Endothelial cell of umbilical vein (primary cell): ENCODE results near the gene LRRC47. TPM values are rescaled to one million over a fixed set of nuclear protein-coding genes. Genes with fewer than 3 reads are reported as not detected.

Experiments used
- BruUV-seq: library from RNA; stranded (reverse); fragments of 400-500 nt; replicated peaks from 2 replicates; lab custom pipeline; 2021; lab: Mats Ljungman, UMichigan
- CTCF ChIA-PET: fragments of 300-600, 350-600 bp; sonication (Branson Sonifier 250); formaldehyde crosslinking; loops from one replicate; lab custom pipeline; 2021; ENCODE audit warnings: antibody characterized with exemption, inconsistent platforms; lab: Charles Lee
- POLR2A ChIA-PET: fragments of 300-600, 350-600 bp; sonication (Branson Sonifier 250); formaldehyde crosslinking; loops from one replicate; lab custom pipeline; 2021; ENCODE audit warnings: antibody characterized with exemption, inconsistent platforms; lab: Charles Lee
- DNase-seq: peaks from one replicate; pipeline ENCODE4 v3.0.0-alpha.2; 2011; ENCODE audit warnings: low read depth, low spot score
- FAIRE-seq: peaks from 2 replicates; lab custom pipeline; 2011; peaks lifted over from hg19 to GRCh38; lab: Jason Lieb, UNC
- H2AFZ ChIP-seq: 2 replicates; pipeline ENCODE4 v1.6.0; 2012; ENCODE audit warnings: low read depth, low read length, control low read depth, inconsistent platforms
- H3K27ac ChIP-seq: 2 replicates; pipeline ENCODE4 v1.5.1; 2011; ENCODE audit warnings: low read depth, mild to moderate bottlenecking, control low read depth, low read length, moderate library complexity; ENCODE audit not compliant: insufficient read depth
- H3K27me3 ChIP-seq, 2 experiments: 2 replicates each; pipeline versions ENCODE4 v1.6.0 to v1.6.1; 2011; ENCODE audit warnings: low read length in 2 of 2, mixed read lengths in 1 of 2; ENCODE audit not compliant: control insufficient read depth in 2 of 2, insufficient read depth in 2 of 2
- H3K36me3 ChIP-seq, 2 experiments: 2 replicates in 1 of 2; 3 replicates in 1 of 2; pipeline ENCODE4 v1.5.1; 2011; ENCODE audit warnings: low read length in 2 of 2, mild to moderate bottlenecking in 1 of 2, moderate library complexity in 1 of 2; ENCODE audit not compliant: control insufficient read depth in 2 of 2, insufficient read depth in 2 of 2; ENCODE audit errors: extremely low read depth in 1 of 2
- H3K4me1 ChIP-seq: 3 replicates; pipeline ENCODE4 v1.5.1; 2011; ENCODE audit warnings: mild to moderate bottlenecking, low read length; ENCODE audit not compliant: control insufficient read depth, insufficient read depth; ENCODE audit errors: extremely low read depth
- H3K4me2 ChIP-seq: 2 replicates; pipeline ENCODE4 v1.6.1; 2011; ENCODE audit warnings: low read length, control low read depth, mixed read lengths; ENCODE audit not compliant: insufficient read depth
- H3K4me3 ChIP-seq, 3 experiments: fragments of 200-600 bp in 1 of 3; sonication (generic), shearing (Covaris generic) in 1 of 3; replicated peaks in 1 of 3; 2 replicates each; pipeline ENCODE4 v1.5.1; 2011 to 2016; ENCODE audit warnings: control low read depth in 3 of 3, low read length in 3 of 3, mild to moderate bottlenecking in 2 of 3, inconsistent platforms in 1 of 3, low read depth in 1 of 3, moderate library complexity in 1 of 3; ENCODE audit not compliant: insufficient read depth in 1 of 3
- H3K79me2 ChIP-seq: 2 replicates; pipeline ENCODE4 v1.6.0; 2012; ENCODE audit warnings: low read length, inconsistent platforms; ENCODE audit not compliant: control insufficient read depth, insufficient read depth
- H3K9ac ChIP-seq: replicated peaks from 2 replicates; pipeline ENCODE3; 2011; ENCODE audit warnings: low read length, control low read depth; ENCODE audit not compliant: insufficient read depth; ENCODE audit errors: extremely low read depth
- H3K9me1 ChIP-seq: replicated peaks from 3 replicates; pipeline ENCODE4 v1.6.0; 2011; ENCODE audit warnings: mild to moderate bottlenecking, low read length; ENCODE audit not compliant: control insufficient read depth, insufficient read depth; ENCODE audit errors: extremely low read depth
- H3K9me3 ChIP-seq: replicated peaks from 2 replicates; pipeline ENCODE4 v1.5.1; 2012; ENCODE audit warnings: low read length, inconsistent platforms; ENCODE audit not compliant: control insufficient read depth, insufficient read depth
- H4K20me1 ChIP-seq: replicated peaks from 2 replicates; pipeline ENCODE3; 2011; ENCODE audit warnings: mild to moderate bottlenecking, low read length; ENCODE audit not compliant: control insufficient read depth, insufficient read depth; ENCODE audit errors: extremely low read depth
- EZH2 ChIP-seq: IDR thresholded peaks from 2 replicates; pipeline ENCODE4 v1.6.1; 2012; ENCODE audit warnings: borderline replicate concordance, low read depth, mild to moderate bottlenecking, moderate library complexity, low read length, inconsistent platforms; ENCODE audit not compliant: severe bottlenecking
- FOS ChIP-seq: IDR thresholded peaks from 2 replicates; pipeline ENCODE4 v1.6.1; 2011; ENCODE audit warnings: mild to moderate bottlenecking, low read length, moderate library complexity, borderline replicate concordance; ENCODE audit not compliant: insufficient read depth
- GATA2 ChIP-seq: IDR thresholded peaks from 2 replicates; pipeline ENCODE4 v1.7.0; 2011; ENCODE audit warnings: low read depth, mild to moderate bottlenecking, moderate library complexity, mixed read lengths, low read length; ENCODE audit not compliant: insufficient read length, insufficient read depth
- JUN ChIP-seq: IDR thresholded peaks from 2 replicates; pipeline ENCODE4 v1.6.1; 2011; ENCODE audit warnings: borderline replicate concordance, low read depth; ENCODE audit not compliant: insufficient read length, insufficient read depth
- MYC ChIP-seq: IDR thresholded peaks from one replicate; pipeline ENCODE4 v1.6.1; 2011; ENCODE audit warnings: mild to moderate bottlenecking, low read depth, low read length
- POLR2A ChIP-seq: IDR thresholded peaks from 2 replicates; pipeline ENCODE4 v1.6.1; 2012; ENCODE audit warnings: low read depth, mild to moderate bottlenecking, control low read depth, low read length
- dilution Hi-C: fragments of 300-500 bp; cut with MboI; formaldehyde crosslinking; loops from one replicate; pipeline ENCODE4 v1.15.0; 2019; ENCODE audit warnings: low sequenced_read_pairs; ENCODE audit not compliant: extremely low pct_ligation_motif_present
- intact Hi-C: fragments of 100-400 bp; cut with micrococcal nuclease; formaldehyde crosslinking; loops from one replicate; pipeline ENCODE4 v1.10.0; 2022
- polyA plus RNA-seq, 4 experiments: library from polyadenylated mRNA; depleted of rRNA in 3 of 4; stranded (reverse) in 3 of 4; unstranded in 1 of 4; fragments of >200 nt; gene quantifications; 2 replicates each; pipeline versions ENCODE4 v1.2.1 to v1.2.3, GENCODE V29; 2011 to 2012; ENCODE audit warnings: missing spikeins in 1 of 4
- total RNA-seq: library from RNA; stranded (reverse); gene quantifications from 2 replicates; pipeline ENCODE4 v1.2.3, GENCODE V29; 2021
- TF ChIP-seq, protein P1 (sequence below), 2 donors: IDR thresholded peaks; 1 replicate in 1 of 2; 2 replicates in 1 of 2; pipeline ENCODE4 v1.5.1; 2011; ENCODE audit warnings: low read length in 2 of 2, mild to moderate bottlenecking in 2 of 2, moderate library complexity in 2 of 2, control low read depth in 1 of 2, inconsistent platforms in 1 of 2, low read depth in 1 of 2; ENCODE audit not compliant: insufficient read depth in 1 of 2; ENCODE audit errors: extremely low read depth in 1 of 2
- TF ChIP-seq, protein P2 (sequence below): IDR thresholded peaks from 2 replicates; pipeline ENCODE4 v1.6.1; 2011; ENCODE audit not compliant: insufficient read depth, insufficient read length

LRRC47 gene
- total and polyA plus RNA-seq, 2 donors (not counting 3 experiments of a cell fraction or from before 2014, with no cell fraction given), result 23.7 to 42.5 TPM

DNA sequence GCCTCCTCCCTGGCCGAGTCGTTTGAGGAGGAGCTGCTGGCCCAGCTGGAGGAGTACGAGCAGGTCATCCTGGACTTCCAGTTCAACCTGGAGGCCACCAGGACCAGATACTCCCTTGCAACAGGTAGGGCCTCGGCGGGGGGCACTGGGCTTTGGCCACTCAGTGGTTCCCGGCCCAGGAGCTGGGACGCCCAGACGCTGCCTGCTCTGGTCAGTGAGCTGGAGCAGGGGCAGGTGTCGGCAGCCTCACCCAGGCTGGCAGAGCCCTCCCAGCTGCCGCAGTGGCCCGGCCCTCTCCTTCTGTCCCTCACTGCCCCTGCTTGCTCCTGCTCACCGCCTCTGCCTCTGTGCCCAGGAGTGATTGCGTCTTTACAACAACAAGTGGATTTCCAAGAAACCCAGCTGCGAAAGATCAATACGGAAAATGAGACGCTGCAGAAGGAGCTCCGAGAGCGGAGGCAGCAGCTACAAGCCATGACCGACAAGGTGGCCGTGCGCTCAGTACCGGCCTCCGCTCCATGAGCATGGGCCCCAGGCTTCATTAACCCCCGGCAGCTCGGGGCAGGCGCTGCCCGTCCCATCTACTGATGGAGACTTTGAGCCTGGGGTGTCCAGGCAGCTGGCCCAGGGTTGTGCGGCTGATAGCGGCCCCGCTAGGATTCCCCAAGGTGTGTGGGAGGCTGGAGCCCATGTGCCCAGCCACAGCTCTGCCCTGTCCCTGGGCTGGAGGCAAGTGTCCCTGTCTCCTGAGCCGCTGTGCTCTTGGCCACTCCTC is 32.8 kb downstream of the LRRC47 start:
- Histone ChIP-seq H4K20me1 (no peaks in the 10 kb centered on the region), H3K27me3 (peaks cover 0 to 4% of the 10 kb centered on the region in 2 experiments), H3K4me1 (no peaks in the 10 kb centered on the region), H2AFZ (no peak overlapping the region), H3K4me2 (no peak overlapping the region), H3K4me3 (no peak overlapping the region), H3K9me1 (no peaks in the 10 kb centered on the region), H3K9ac (no peak overlapping the region), H3K27ac (no peak overlapping the region), H3K9me3 (no peaks in the 10 kb centered on the region), H3K79me2 (no peaks in the 10 kb centered on the region), H3K36me3 (no peaks in the 10 kb centered on the region)
- BruUV-seq, result no TSS peak
- dilution Hi-C loops, result no loop called here
- no peak for TF ChIP-seq GATA2
- no peak for TF ChIP-seq POLR2A
- no peak for TF ChIP-seq FOS
- TF ChIP-seq JUN, result no peak
- no peak for TF ChIP-seq MYC
- TF ChIP-seq, protein P1, sequence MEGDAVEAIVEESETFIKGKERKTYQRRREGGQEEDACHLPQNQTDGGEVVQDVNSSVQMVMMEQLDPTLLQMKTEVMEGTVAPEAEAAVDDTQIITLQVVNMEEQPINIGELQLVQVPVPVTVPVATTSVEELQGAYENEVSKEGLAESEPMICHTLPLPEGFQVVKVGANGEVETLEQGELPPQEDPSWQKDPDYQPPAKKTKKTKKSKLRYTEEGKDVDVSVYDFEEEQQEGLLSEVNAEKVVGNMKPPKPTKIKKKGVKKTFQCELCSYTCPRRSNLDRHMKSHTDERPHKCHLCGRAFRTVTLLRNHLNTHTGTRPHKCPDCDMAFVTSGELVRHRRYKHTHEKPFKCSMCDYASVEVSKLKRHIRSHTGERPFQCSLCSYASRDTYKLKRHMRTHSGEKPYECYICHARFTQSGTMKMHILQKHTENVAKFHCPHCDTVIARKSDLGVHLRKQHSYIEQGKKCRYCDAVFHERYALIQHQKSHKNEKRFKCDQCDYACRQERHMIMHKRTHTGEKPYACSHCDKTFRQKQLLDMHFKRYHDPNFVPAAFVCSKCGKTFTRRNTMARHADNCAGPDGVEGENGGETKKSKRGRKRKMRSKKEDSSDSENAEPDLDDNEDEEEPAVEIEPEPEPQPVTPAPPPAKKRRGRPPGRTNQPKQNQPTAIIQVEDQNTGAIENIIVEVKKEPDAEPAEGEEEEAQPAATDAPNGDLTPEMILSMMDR (IDR thresholded peaks at IDR 0.05; ENCODE audit: extremely low read depth in 1 of 2, insufficient read depth in 1 of 2, low read depth in 1 of 2, low read length in 2 of 2), result no peak
- no peak for TF ChIP-seq EZH2
- TF ChIP-seq, protein P2, sequence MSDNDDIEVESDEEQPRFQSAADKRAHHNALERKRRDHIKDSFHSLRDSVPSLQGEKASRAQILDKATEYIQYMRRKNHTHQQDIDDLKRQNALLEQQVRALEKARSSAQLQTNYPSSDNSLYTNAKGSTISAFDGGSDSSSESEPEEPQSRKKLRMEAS, result no peak
- intact Hi-C loops, result no loop called here
- POLR2A ChIA-PET, result no interaction called here
- FAIRE-seq, result no peak
- CTCF ChIA-PET, result interaction anchor here (0.7 kb wide), 1 partner anchor 39 kb away, joined by 4 read pairs; no protein-coding TSS in a partner anchor
- no peak for DNase-seq
